ENCODE data around the gene MAPK11.

The MAPK11 gene

DNA sequence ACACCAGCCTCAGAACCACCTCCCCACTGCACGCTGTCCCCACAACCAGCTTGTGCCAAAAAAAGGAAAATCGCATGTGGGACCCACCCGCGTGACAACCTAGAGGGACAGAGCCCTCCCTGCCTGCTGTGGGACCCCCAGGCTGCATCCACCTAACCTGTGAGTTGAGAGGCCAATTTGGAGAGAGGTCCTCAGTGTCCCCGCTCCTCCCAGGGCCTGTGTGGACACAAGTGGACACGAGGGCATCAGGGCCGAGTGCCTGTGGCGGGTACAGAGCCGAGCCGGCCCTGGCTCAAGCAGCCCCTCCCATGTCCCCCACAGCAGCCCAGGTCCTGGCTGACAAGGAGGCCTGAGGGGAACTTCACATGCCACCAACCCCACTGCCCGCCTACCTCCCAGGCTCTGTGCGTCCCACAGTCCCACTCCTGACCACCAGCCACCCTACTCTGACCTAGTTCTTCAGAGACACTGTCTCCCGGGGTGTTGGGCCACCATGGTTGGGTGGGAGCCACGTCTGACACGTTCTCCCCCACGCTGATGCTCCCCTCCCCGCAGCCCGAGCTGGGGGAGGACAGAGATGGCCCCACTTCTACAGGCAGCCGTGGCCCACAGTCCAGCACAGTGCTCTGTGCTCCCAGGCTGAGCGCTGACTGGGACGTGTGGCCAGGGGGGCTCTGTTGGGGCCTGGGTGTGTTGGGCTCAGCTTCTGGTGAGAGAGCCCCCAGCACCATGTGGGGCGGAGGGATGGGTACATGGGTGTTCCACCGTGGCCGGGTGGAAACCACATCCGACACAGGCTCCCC is 50.2 kb downstream of the MAPK11 start:
- no peak overlapping the region for H2AFZ ChIP-seq (ENCODE audit: low read length, unreplicated experiment)
- H3K4me1 ChIP-seq (ENCODE audit: control insufficient read depth, insufficient read depth, low read length, unreplicated experiment): no peaks in the 10 kb centered on the region
- peaks cover 6% of the 10 kb centered on the region; the same call in 1 of the 2 replicates for H3K36me3 ChIP-seq (ENCODE audit: insufficient read depth, low read length)
- H3K79me2 ChIP-seq (ENCODE audit: control insufficient read depth, insufficient read depth, low read length, unreplicated experiment): no peaks in the 10 kb centered on the region
- H3K4me3 ChIP-seq (ENCODE audit: low read depth, low read length): no peak overlapping the region
- no peaks in the 10 kb centered on the region for H3K27me3 ChIP-seq (ENCODE audit: insufficient read depth, low read length)
- no peak overlapping the region for H3K27ac ChIP-seq (ENCODE audit: low read depth, low read length)

DNA sequence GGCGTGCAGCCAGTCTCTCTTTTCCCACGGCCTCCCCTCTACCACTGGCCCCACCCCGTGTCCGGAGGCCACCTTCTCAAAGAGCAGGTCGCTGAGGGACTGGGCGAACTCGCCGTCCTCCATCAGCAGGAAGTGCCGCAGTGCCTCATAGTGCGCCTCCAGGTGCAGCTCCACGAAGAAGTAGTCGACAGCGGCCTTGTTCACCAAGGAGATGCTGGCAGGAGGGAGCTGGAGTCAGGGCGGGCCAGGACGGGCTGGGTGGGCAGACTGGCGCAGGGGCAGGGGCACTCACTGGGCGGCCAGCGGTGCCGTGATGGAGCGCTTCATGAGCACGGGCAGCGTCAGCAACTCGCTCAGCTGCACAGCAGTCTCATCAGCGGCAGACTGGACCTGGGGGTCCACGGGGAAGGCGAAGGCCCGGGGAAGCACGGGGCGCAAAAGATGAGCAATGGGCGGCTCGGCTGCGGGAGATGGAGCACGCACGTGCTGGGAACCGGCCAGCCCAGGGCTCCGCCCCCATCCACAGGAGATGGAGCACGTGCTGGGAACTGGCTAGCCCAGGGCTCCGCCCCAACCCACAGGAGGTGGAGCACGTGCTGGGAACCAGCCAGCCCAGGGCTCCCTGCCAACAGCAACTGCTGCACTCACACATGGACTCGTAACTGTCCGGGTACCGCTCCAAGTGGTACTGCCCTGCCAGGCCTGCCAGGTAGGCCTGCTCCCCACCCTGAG is 51.0 kb downstream of the MAPK11 start:
- Histone ChIP-seq H3K4me1 (ENCODE audit: control insufficient read depth, insufficient read depth, low read length, unreplicated experiment) (no peaks in the 10 kb centered on the region), H2AFZ (ENCODE audit: low read length, unreplicated experiment) (no peak overlapping the region), H3K27me3 (ENCODE audit: insufficient read depth, low read length) (no peaks in the 10 kb centered on the region), H3K36me3 (ENCODE audit: insufficient read depth, low read length) (peaks cover 6% of the 10 kb centered on the region; the same call in 1 of the 2 replicates), H3K27ac (ENCODE audit: low read depth, low read length) (no peak overlapping the region), H3K79me2 (ENCODE audit: control insufficient read depth, insufficient read depth, low read length, unreplicated experiment) (no peaks in the 10 kb centered on the region), H3K4me3 (ENCODE audit: low read depth, low read length) (no peak overlapping the region)

DNA sequence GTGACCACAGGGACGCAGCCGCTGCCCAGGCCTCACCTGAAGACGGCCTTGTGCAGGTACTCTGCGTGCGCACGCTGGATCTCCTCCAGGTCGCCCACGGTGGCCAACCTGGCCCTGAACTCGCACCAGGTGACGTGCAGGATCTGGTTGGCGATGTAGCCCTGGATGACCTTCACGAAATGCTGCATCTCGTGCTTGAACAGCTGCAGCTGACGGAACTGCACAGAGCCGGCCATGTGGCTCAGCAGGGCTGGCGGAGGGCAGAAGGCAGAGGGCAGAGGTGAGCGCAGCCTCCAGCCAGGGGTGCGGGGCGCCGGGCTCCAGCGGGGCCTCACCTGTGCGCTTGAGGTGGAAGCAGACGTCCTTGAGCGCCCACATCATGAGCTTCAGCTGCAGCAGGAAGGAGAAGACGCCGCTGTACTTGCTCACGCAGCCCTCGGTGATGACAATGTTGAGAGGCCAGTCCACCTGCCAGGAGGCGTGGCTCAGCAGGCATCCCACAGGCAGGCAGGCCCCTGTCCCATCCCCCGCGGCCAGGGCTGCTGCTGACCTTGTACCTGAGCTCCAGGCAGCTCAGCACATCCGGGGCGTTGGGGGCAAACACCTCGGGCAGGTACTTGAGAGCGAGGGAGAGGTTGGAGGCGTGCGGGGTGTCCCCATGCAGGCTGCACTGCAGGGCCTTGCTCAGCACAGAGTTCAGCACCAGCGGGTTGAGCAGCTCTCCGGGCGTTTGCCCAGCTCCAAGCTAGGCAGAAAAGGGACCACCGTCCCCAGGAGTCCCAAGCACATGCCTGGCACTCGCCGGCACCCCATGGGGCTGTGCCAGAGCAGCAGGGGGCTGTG is 51.8 kb downstream of the MAPK11 start:
- Histone ChIP-seq H3K79me2 (ENCODE audit: control insufficient read depth, insufficient read depth, low read length, unreplicated experiment) (no peaks in the 10 kb centered on the region), H3K4me1 (ENCODE audit: control insufficient read depth, insufficient read depth, low read length, unreplicated experiment) (no peaks in the 10 kb centered on the region), H3K27me3 (ENCODE audit: insufficient read depth, low read length) (no peaks in the 10 kb centered on the region), H3K36me3 (ENCODE audit: insufficient read depth, low read length) (peaks cover 6% of the 10 kb centered on the region; the same call in 1 of the 2 replicates), H3K27ac (ENCODE audit: low read depth, low read length) (no peak overlapping the region), H3K4me3 (ENCODE audit: low read depth, low read length) (no peak overlapping the region), H2AFZ (ENCODE audit: low read length, unreplicated experiment) (no peak overlapping the region)

DNA sequence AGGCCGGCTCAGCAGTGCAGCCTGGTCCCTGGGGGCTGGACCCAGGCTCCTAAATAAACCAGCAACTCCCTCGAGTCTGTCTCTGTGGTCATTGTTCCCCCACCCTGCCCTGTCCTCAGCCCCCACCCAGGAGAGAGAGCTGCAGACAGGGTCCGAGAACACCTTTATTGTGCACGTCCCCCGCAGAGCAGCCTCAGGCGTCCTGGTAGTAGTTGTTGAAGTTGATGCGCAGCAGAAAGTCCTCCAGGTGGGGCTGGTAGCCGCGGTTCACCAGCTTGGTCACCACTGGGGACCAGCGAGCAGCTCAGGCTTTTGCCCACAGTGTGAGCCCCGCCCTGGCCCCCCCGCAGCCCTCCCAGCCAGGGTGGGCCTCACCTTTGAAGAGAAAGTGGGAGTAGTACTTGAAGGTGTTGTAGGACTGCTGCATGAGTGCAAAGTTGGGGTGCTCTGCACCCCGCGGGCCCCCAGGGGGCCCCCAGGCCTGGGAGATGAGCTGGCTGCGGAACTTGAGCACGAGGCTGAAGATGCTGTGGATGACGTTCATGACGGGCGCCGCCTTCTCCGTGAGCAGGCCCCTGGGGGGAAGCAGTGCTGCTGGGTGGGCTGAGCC is 52.5 kb downstream of the MAPK11 start:
- H3K27me3 ChIP-seq (ENCODE audit: insufficient read depth, low read length): no peaks in the 10 kb centered on the region
- H3K36me3 ChIP-seq (ENCODE audit: insufficient read depth, low read length): peaks cover 6% of the 10 kb centered on the region; the same call in 1 of the 2 replicates
- H3K27ac ChIP-seq (ENCODE audit: low read depth, low read length): no peak overlapping the region
- no peaks in the 10 kb centered on the region for H3K79me2 ChIP-seq (ENCODE audit: control insufficient read depth, insufficient read depth, low read length, unreplicated experiment)
- H3K4me3 ChIP-seq (ENCODE audit: low read depth, low read length): no peak overlapping the region
- no peak overlapping the region for H2AFZ ChIP-seq (ENCODE audit: low read length, unreplicated experiment)
- H3K4me1 ChIP-seq (ENCODE audit: control insufficient read depth, insufficient read depth, low read length, unreplicated experiment): no peaks in the 10 kb centered on the region

DNA sequence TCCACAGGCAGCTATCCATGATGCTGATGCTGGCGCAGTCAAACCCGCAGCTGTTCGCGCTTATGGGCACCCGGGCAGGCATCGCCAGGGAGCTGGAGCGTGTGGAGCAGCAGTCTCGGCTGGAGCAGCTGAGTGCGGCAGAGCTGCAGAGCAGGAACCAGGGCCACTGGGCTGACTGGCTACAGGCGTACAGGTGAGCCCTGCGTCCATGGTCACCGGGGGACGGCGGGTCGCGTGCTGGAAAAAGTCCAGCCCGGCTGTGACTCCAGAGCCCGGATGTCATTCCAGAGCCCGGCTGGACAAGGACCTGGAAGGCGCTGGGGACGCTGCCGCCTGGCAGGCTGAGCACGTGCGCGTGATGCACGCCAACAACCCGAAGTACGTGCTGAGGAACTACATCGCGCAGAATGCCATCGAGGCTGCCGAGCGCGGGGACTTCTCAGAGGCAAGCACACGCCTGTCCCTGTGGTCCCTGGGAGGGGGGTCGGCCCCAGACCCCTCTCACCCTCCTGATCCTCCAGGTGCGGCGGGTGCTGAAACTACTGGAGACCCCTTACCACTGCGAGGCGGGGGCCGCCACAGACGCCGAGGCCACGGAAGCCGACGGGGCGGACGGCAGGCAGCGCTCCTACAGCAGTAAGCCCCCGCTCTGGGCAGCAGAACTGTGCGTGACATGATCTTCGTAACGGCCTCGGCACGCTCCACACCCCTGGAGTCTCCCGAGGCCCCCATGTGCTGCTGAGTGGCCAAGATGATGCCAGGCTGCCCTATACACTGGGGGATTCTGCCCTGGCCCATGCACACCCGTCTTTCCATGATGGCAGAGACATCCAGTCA is 53.3 kb downstream of the MAPK11 start:
- Histone ChIP-seq H3K4me3 (ENCODE audit: low read depth, low read length) (no peak overlapping the region), H3K36me3 (ENCODE audit: insufficient read depth, low read length) (peaks cover 6% of the 10 kb centered on the region; the same call in 1 of the 2 replicates), H3K27me3 (ENCODE audit: insufficient read depth, low read length) (no peaks in the 10 kb centered on the region), H3K79me2 (ENCODE audit: control insufficient read depth, insufficient read depth, low read length, unreplicated experiment) (no peaks in the 10 kb centered on the region), H3K27ac (ENCODE audit: low read depth, low read length) (no peak overlapping the region), H3K4me1 (ENCODE audit: control insufficient read depth, insufficient read depth, low read length, unreplicated experiment) (no peaks in the 10 kb centered on the region), H2AFZ (ENCODE audit: low read length, unreplicated experiment) (no peak overlapping the region)

DNA sequence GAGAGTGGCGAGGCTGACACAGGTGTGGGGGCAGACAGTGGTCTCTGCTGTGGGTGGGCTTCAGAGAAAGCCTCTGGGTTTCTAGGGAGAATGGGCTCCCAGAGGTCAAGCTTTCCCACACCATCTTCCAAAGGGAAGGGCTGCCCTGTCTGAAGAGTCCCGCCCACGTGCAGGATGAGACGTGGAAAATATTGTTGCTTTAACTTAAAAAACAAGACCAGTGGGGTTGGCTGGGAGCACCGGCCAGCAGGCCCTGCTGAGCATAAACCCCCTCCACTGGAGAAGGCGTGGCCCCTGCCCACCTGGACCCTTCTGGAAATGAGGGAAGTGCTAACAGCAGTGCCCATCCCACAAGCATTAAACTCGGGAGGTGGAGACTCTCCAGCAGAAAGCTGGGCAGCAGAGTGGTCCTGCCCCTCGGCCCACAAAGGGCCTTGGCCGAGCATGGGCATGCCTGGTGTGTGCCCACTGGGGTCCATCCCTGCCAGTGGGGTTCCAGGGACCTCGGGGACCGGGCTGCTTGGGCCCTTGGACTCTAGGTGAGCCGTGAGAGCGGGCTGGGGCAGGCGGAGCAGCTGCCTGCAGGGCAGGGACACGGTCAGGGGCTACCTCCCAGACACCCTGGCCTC is 54.0 kb downstream of the MAPK11 start:
- Histone ChIP-seq H2AFZ (ENCODE audit: low read length, unreplicated experiment) (no peak overlapping the region), H3K4me3 (ENCODE audit: low read depth, low read length) (no peak overlapping the region), H3K4me1 (ENCODE audit: control insufficient read depth, insufficient read depth, low read length, unreplicated experiment) (no peaks in the 10 kb centered on the region), H3K79me2 (ENCODE audit: control insufficient read depth, insufficient read depth, low read length, unreplicated experiment) (no peaks in the 10 kb centered on the region), H3K27ac (ENCODE audit: low read depth, low read length) (no peak overlapping the region), H3K36me3 (ENCODE audit: insufficient read depth, low read length) (peaks cover 6% of the 10 kb centered on the region; the same call in 1 of the 2 replicates), H3K27me3 (ENCODE audit: insufficient read depth, low read length) (no peaks in the 10 kb centered on the region)

DNA sequence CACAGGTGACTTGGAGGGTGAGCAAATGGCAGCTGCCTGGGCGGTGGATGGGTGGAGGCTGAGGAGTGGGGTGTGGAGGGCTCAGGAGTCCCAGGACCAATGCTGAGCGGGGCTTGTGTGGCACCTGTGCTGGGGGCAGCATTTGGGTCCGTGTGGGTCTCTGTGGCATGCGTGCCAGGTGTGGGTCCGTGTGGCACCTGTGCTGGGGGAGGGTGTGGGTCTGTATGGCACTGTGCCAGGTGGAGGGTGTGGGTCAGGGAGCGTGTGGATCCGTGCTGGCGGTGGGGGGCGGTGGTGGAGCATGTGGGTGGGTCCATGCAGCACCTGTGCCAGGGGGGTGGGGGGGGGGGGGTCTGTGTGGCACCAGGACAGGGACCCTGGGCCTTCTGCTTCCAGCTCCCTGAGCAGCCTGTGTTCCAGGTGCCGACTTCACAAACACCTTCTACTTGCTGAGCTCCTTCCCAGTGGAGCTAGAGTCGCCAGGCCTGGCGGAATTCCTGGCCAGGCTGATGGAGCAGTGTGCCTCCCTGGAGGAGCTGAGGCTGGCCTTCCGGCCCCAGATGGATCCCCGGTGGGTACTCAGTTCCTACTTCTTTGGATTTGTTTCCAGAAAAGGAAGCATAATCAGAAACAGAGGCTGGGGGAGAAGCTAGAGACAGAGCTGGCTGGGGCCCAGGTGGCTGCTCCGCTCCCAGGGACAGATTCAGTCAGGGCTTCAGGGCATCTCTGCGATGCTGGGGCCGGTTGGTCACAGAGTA is 54.7 kb downstream of the MAPK11 start:
- no peak overlapping the region for H2AFZ ChIP-seq (ENCODE audit: low read length, unreplicated experiment)
- H3K4me3 ChIP-seq (ENCODE audit: low read depth, low read length): no peak overlapping the region
- no peaks in the 10 kb centered on the region for H3K27me3 ChIP-seq (ENCODE audit: insufficient read depth, low read length)
- H3K36me3 ChIP-seq (ENCODE audit: insufficient read depth, low read length): no peaks in the 10 kb centered on the region
- no peaks in the 10 kb centered on the region for H3K4me1 ChIP-seq (ENCODE audit: control insufficient read depth, insufficient read depth, low read length, unreplicated experiment)
- H3K27ac ChIP-seq (ENCODE audit: low read depth, low read length): no peak overlapping the region
- H3K79me2 ChIP-seq (ENCODE audit: control insufficient read depth, insufficient read depth, low read length, unreplicated experiment): no peaks in the 10 kb centered on the region

Data from ACC112 (cell line).